K562 (cell line): ENCODE results near the gene SH2D3A. TPM values are rescaled to one million over a fixed set of nuclear protein-coding genes. Genes with fewer than 3 reads are reported as not detected.

Experiments
- ATAC-seq: fragments of 200-7000 bp; cut with Tn5 transposase; 3 replicates; pipeline ENCODE4 v1.9.1; 2020; ENCODE audit warnings: moderate library complexity
- BruUV-seq: library from RNA; stranded (reverse); fragments of 400-500 nt; replicated peaks from 2 replicates; lab custom pipeline; 2021; lab: Mats Ljungman, UMichigan
- CTCF ChIA-PET: fragments of 300-600 bp; formaldehyde crosslinking; extraction: SDS; loops from one replicate; lab custom pipeline; 2021; ENCODE audit warnings: low intra/inter-chr PET ratio; lab: Yijun Ruan, JAX
- POLR2A ChIA-PET: fragments of 300-600, 350-650 bp; sonication (Branson Sonifier 250); formaldehyde crosslinking; extraction: SDS; loops from one replicate; lab custom pipeline; 2021; ENCODE audit warnings: antibody characterized with exemption, inconsistent platforms; lab: Yijun Ruan, JAX
- DNase-seq, 4 experiments: peaks; one replicate each; pipeline versions ENCODE4 v3.0.0 to v3.0.0-alpha.2; 2011 to 2018; ENCODE audit warnings: low spot score in 3 of 4, mixed read lengths in 3 of 4; ENCODE audit errors: extremely low read depth in 1 of 4
- FAIRE-seq: peaks from 2 replicates; lab custom pipeline; 2011; peaks lifted over from hg19 to GRCh38; lab: Jason Lieb, UNC
- H2AFZ ChIP-seq: 2 replicates; pipeline ENCODE4 v1.6.0; 2011; ENCODE audit warnings: low read depth, low read length, control low read depth, inconsistent platforms
- H3K27ac ChIP-seq: fragments of 200-600 bp; 3 replicates; pipeline ENCODE4 v1.8.0; 2011; ENCODE audit warnings: low read depth, mild to moderate bottlenecking, control low read depth, inconsistent platforms, low read length, moderate library complexity, mixed read lengths; ENCODE audit errors: extremely low read depth
- H3K27me3 ChIP-seq, 2 experiments: fragments of 300-600 bp in 1 of 2; 2 replicates in 1 of 2; 3 replicates in 1 of 2; pipeline versions ENCODE4 v1.6.0 to v1.8.0; 2011; ENCODE audit warnings: inconsistent platforms in 2 of 2, low read length in 2 of 2, mild to moderate bottlenecking in 1 of 2, mixed read lengths in 1 of 2, moderate library complexity in 1 of 2; ENCODE audit not compliant: control insufficient read depth in 2 of 2, insufficient read depth in 2 of 2
- H3K36me3 ChIP-seq: fragments of 300-600 bp; 3 replicates; pipeline ENCODE4 v1.8.0; 2011; ENCODE audit warnings: mild to moderate bottlenecking, low read length, inconsistent platforms; ENCODE audit not compliant: control insufficient read depth, insufficient read depth
- H3K4me1 ChIP-seq, 2 experiments: fragments of 200-600 bp in 1 of 2; replicated peaks in 1 of 2; 2 replicates in 1 of 2; 3 replicates in 1 of 2; pipeline versions ENCODE4 v1.5.1 to v1.8.0; 2011; ENCODE audit warnings: inconsistent platforms in 2 of 2, low read length in 2 of 2, mild to moderate bottlenecking in 1 of 2, mixed read lengths in 1 of 2, moderate library complexity in 1 of 2; ENCODE audit not compliant: control insufficient read depth in 2 of 2, insufficient read depth in 2 of 2
- H3K4me2 ChIP-seq: 2 replicates; pipeline ENCODE4 v1.6.1; 2011; ENCODE audit warnings: low read length, control low read depth, inconsistent platforms, mixed read lengths; ENCODE audit not compliant: insufficient read depth
- H3K4me3 ChIP-seq: fragments of 200-600 bp; sonication (generic), shearing (Covaris generic); 2 replicates; pipeline ENCODE4 v1.5.1; 2016; ENCODE audit warnings: control low read depth, inconsistent platforms
- H3K79me2 ChIP-seq: fragments of 200-600 bp; 3 replicates; pipeline ENCODE4 v1.8.0; 2011; ENCODE audit warnings: low read length, inconsistent platforms; ENCODE audit not compliant: control insufficient read depth, insufficient read depth
- H3K9ac ChIP-seq, 2 experiments: 2 replicates each; pipeline versions ENCODE4 v1.6.0 to v1.6.1; 2011; ENCODE audit warnings: low read depth in 2 of 2, low read length in 2 of 2, control low read depth in 1 of 2, inconsistent platforms in 1 of 2, mild to moderate bottlenecking in 1 of 2, mixed read lengths in 1 of 2; ENCODE audit not compliant: insufficient read depth in 1 of 2
- H3K9me1 ChIP-seq: one replicate; pipeline ENCODE4 v1.6.0; 2011; ENCODE audit warnings: inconsistent platforms, mild to moderate bottlenecking, low read length, moderate library complexity; ENCODE audit not compliant: control insufficient read depth, insufficient read depth
- H3K9me3 ChIP-seq: replicated peaks from 2 replicates; pipeline ENCODE4 v1.5.1; 2011; ENCODE audit warnings: low read depth, low read length, inconsistent platforms; ENCODE audit not compliant: control insufficient read depth, insufficient read depth
- H4K20me1 ChIP-seq: replicated peaks from 2 replicates; pipeline ENCODE4 v1.6.1; 2011; ENCODE audit warnings: low read length, inconsistent platforms, mixed read lengths; ENCODE audit not compliant: control insufficient read depth, insufficient read depth
- COPS2 ChIP-seq: fragments of 450-650 bp; conservative IDR thresholded peaks from 2 replicates; pipeline ENCODE4 v1.6.1; 2016; ENCODE audit warnings: mild to moderate bottlenecking, moderate library complexity
- HNRNPL ChIP-seq: fragments of 200-400 bp; formaldehyde crosslinking; IDR thresholded peaks from 2 replicates; pipeline ENCODE4 v1.6.1; 2017; ENCODE audit warnings: low read depth, mild to moderate bottlenecking, low read length
- HSF4 ChIP-seq: fragments of 250-450 bp; sonication (Bioruptor Pico); IDR thresholded peaks from 2 replicates; pipeline ENCODE4 v2.1.2; 2022; ENCODE audit warnings: mild to moderate bottlenecking, moderate library complexity, borderline replicate concordance
- MBD2 ChIP-seq: sonication (generic); IDR thresholded peaks from 2 replicates; pipeline ENCODE4 v1.6.1; 2016; ENCODE audit warnings: low read depth, borderline replicate concordance
- NR1H2 ChIP-seq: sonication (generic); formaldehyde crosslinking; IDR thresholded peaks from 2 replicates; pipeline ENCODE4 v1.4.0; 2020; ENCODE audit warnings: mild to moderate bottlenecking, missing genetic modification reagents
- POLR2H ChIP-seq: IDR thresholded peaks from 2 replicates; pipeline ENCODE4 v1.6.1; 2016; ENCODE audit warnings: missing genetic modification characterization, low read depth, mild to moderate bottlenecking, control low read depth, missing compliant biosample characterization, moderate library complexity
- TCF3 ChIP-seq: sonication (generic); formaldehyde crosslinking; IDR thresholded peaks from 2 replicates; pipeline ENCODE4 v1.4.0; 2020; ENCODE audit warnings: mild to moderate bottlenecking, missing genetic modification reagents
- THRAP3 ChIP-seq: fragments of 450-650 bp; IDR thresholded peaks from 2 replicates; pipeline ENCODE4 v1.6.1; 2016; ENCODE audit warnings: mild to moderate bottlenecking, inconsistent platforms, borderline replicate concordance
- ZNF174 ChIP-seq: fragments of 250-450 bp; sonication (Bioruptor Pico); IDR thresholded peaks from 2 replicates; pipeline ENCODE4 v1.4.0; 2020; ENCODE audit warnings: mild to moderate bottlenecking
- ZNF407 ChIP-seq: fragments of 450-650 bp; IDR thresholded peaks from 2 replicates; pipeline ENCODE4 v1.6.1; 2016; ENCODE audit warnings: low read depth
- WGBS: fragments of 100-300 bp; shearing (Covaris generic); methylation state at CpG from one replicate; pipeline ENCODE4 v1.1.6; 2016; ENCODE audit warnings: low coverage, mixed read lengths; ENCODE audit not compliant: insufficient coverage; ENCODE audit errors: missing lambda C conversion rate; 5-methylcytosine and 5-hydroxymethylcytosine counted together
- in situ Hi-C: fragments of 300-500 bp; cut with MboI; formaldehyde crosslinking; loops from 4 replicates; pipeline ENCODE4 v1.15.0; 2018; ENCODE audit warnings: inconsistent platforms, mixed read lengths
- intact Hi-C: fragments of 100-400 bp; cut with micrococcal nuclease; formaldehyde crosslinking; loops from 2 replicates; pipeline ENCODE4 v1.14.2; 2022
- polyA plus RNA-seq, 8 experiments: library from polyadenylated mRNA; depleted of rRNA in 4 of 8; stranded (reverse) in 5 of 8; unstranded in 3 of 8; fragments of >200 nt; fragmentation: Nextera tagmentation in 2 of 8; fragmentation: Illumina TruSeq in 1 of 8; extraction: Ambion mirVana in 2 of 8; extraction: Trizol in 1 of 8; gene quantifications; 2 replicates each; pipeline versions ENCODE4 v1.2.1 to v1.2.3, GENCODE V29; 2011 to 2014; ENCODE audit warnings: inconsistent platforms in 1 of 8, missing spikeins in 1 of 8
- total RNA-seq, 7 experiments: library from RNA; depleted of rRNA in 6 of 7; stranded (reverse); fragments of >200 nt in 6 of 7; fragmentation: Illumina TruSeq in 2 of 7; extraction: Trizol in 2 of 7; gene quantifications; 2 replicates each; pipeline versions ENCODE4 v1.2.1 to v1.2.3, GENCODE V29; 2011 to 2021; ENCODE audit warnings: low replicate concordance in 1 of 7

SH2D3A gene
- total and polyA plus RNA-seq, 9 of the 15 experiments (the other 6 are each of a cell fraction or from before 2014, with no cell fraction given), result 0.75 to 26.3 (median 8.9) TPM

GRCh38 chr19:6800991-6801484 is 33.8 kb upstream of the SH2D3A start:
- Histone ChIP-seq H3K27me3 (no peaks in the 10 kb centered on the region), H3K9me3 (no peaks in the 10 kb centered on the region), H4K20me1 (no peaks in the 10 kb centered on the region), H3K9ac (peak overlapping the region in 1 of 2 experiments; percentile 84; a peak in 2 of 4 replicates), H3K79me2 (peaks cover 4% of the 10 kb centered on the region; the same call in 1 of the 3 replicates), H3K27ac (peak overlapping the region; percentile 79; the same call in 2 of the 3 replicates), H3K9me1 (no peaks in the 10 kb centered on the region), H3K4me3 (no peak overlapping the region), H3K4me1 (peaks cover 17 to 20% of the 10 kb centered on the region in 2 experiments), H3K4me2 (peak overlapping the region; percentile 55; the same call in 1 of the 2 replicates), H3K36me3 (no peaks in the 10 kb centered on the region), H2AFZ (peak overlapping the region; percentile 95)
- intact Hi-C loops, result no loop called here
- DNase-seq (no peak), ATAC-seq (no peak), FAIRE-seq (no peak)
- 82% methylated on average over 10 of the region's 10 CpGs for WGBS
- no TSS peak for BruUV-seq
- CTCF ChIA-PET, result no interaction called here
- POLR2A ChIA-PET, result interaction anchor here (1.2 kb wide), 1 partner anchor 11 kb away, joined by 3 read pairs; no protein-coding TSS in a partner anchor
- TF ChIP-seq THRAP3, result no peak
- TF ChIP-seq ZNF174 (CRISPR knock-in tag), result no peak
- no peak for TF ChIP-seq ZNF407
- no peak for TF ChIP-seq HSF4 (CRISPR knock-in tag)
- no peak for TF ChIP-seq MBD2
- TF ChIP-seq TCF3 (CRISPR knock-in tag), result no peak
- TF ChIP-seq HNRNPL, result no peak
- no peak for TF ChIP-seq COPS2
- no peak for TF ChIP-seq POLR2H (tag)
- no peak for TF ChIP-seq NR1H2 (CRISPR knock-in tag)
- in situ Hi-C loops, result no loop called here
